Measurements from ENCODE around the gene CNPY3. TPM values are rescaled to one million over a fixed set of nuclear protein-coding genes. Genes with fewer than 3 reads are reported as not detected.
A peak's percentile ranks its signal among the peaks of the same experiment; 100 is the strongest.

CNPY3 gene
- total RNA-seq, 4 donors from 2014 or later: 10.3 to 24.4 (median 21.0) TPM

GRCh38 chr6:42962502-42963178 is 33.4 kb downstream of the CNPY3 start:
- Histone ChIP-seq H3K36me3 (peaks cover 0 to 15% (median 7%) of the 10 kb centered on the region in 4 donors), H3K9me3 (no peaks in the 10 kb centered on the region), H3K4me3 (no peak overlapping the region), H3K4me1 (peaks cover 8 to 17% (median 13%) of the 10 kb centered on the region in 4 donors), H3K27ac (no peak overlapping the region), H3K27me3 (no peaks in the 10 kb centered on the region)
- in situ Hi-C loops (cut with MboI; ENCODE audit: low pct_ligation_motif_present in 1 of 4, low pct_unique_long_range_greater_than_20kb in 1 of 4, low sequenced_read_pairs in 3 of 4) (no loop called here), intact Hi-C loops (cut with DNase I; ENCODE audit: low total_unique reads) (no loop called here)
- TF ChIP-seq POLR2A (IDR thresholded peaks at IDR 0.05): no peak
- no peak for TF ChIP-seq POLR2AphosphoS5 (IDR thresholded peaks at IDR 0.05)
- no peak for TF ChIP-seq CTCF (IDR thresholded peaks at IDR 0.05)
- no peak for TF ChIP-seq EP300 (IDR thresholded peaks at IDR 0.05; ENCODE audit: low read depth)
- DNase-seq: no peak
- WGBS, 2 donors (ENCODE audit: low coverage in 1 of 2): 94 to 100% methylated on average over 3 to 13 of the region's 13 CpGs

DNA sequence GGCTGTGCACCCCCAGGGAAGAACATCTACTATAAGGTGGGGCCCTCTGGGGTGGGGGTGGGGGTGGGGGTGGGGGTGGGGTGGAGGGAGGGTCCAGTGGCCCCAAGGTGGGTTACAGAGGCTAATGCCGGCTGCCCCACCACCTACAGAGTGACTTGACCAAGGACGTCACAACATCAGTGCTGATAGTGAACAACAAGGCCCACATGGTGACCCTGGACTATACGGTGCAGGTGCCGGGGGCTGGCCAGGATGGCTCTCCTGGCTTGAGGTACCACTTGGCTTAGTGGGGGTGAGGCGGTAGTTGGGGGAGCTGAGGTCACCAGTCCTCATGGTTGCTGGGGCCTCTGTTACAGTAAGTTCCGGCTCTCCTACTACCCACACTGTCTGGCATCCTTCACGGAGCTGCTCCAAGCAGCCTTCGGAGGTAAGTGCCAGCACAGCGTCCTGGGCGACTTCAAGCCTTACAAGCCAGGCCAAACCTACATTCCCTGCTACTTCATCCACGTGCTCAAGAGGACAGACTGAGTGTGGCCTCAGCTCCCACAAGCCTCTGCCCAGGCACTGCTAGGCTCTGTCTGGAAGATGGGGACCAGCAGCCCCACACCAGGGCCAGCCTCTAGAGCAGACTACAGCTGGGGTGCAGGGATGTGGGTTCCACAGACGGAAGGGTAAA is 34.0 kb downstream of the CNPY3 start:
- no peak for TF ChIP-seq POLR2AphosphoS5 (IDR thresholded peaks at IDR 0.05)
- TF ChIP-seq EP300 (IDR thresholded peaks at IDR 0.05; ENCODE audit: low read depth): no peak
- no peak for TF ChIP-seq CTCF (IDR thresholded peaks at IDR 0.05)
- no peak for TF ChIP-seq POLR2A (IDR thresholded peaks at IDR 0.05)
- intact Hi-C loops (cut with DNase I; ENCODE audit: low total_unique reads): no loop called here
- H3K36me3 ChIP-seq: peaks cover 0 to 15% (median 7%) of the 10 kb centered on the region in 4 donors

DNA sequence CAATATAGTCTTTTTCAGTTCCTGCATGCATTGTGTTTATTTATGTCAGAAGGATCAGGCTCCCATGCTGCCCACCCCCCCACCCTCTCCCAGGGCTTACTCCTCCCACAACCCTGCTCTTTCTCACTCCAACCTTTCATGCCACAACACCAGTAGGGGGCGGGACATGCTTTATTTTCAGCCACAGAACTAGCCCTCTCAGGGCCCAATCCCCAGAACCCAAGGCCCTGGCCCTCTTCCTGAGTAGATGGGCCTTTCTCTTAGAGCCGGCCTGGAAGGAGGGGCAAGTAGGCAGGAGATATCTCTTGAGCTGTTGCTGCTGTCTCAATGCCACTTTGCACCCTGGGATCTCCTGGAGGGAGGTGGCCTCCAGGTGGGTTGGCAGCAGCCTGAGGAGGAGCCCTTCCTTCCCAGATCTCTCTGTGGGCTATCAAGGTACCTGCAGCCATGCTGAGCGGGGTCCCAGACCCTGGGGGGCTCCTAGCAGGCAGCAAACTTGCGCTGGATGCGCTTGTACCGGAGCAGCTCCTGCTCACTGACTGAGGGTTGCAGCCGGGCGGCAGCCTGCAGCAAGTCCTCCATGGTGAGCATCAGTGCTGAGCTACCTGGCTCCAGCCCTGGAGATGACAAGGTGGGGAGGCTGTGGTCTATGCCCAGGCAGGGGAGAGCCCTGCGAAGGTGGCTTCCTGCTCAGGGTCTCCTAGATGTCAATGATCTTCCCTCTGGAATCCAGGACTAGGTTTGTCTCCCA is 34.8 kb downstream of the CNPY3 start:
- 91% methylated on average over 9 of the region's 9 CpGs; no CpG with 5 or more reads in 1 of the 2 donors for WGBS, 2 donors (ENCODE audit: low coverage in 1 of 2)
- Histone ChIP-seq H3K36me3 (peaks cover 0 to 15% (median 7%) of the 10 kb centered on the region in 4 donors), H3K27me3 (no peaks in the 10 kb centered on the region), H3K4me3 (no peak overlapping the region), H3K27ac (no peak overlapping the region), H3K9me3 (no peaks in the 10 kb centered on the region), H3K4me1 (peaks cover 8 to 17% (median 13%) of the 10 kb centered on the region in 4 donors)
- in situ Hi-C loops (cut with MboI; ENCODE audit: low pct_ligation_motif_present in 1 of 4, low pct_unique_long_range_greater_than_20kb in 1 of 4, low sequenced_read_pairs in 3 of 4): no loop called here
- TF ChIP-seq POLR2A (IDR thresholded peaks at IDR 0.05) (no peak), CTCF (IDR thresholded peaks at IDR 0.05) (peak in 2 of 5 experiments; percentile 11), EP300 (IDR thresholded peaks at IDR 0.05; ENCODE audit: low read depth) (no peak), POLR2AphosphoS5 (IDR thresholded peaks at IDR 0.05) (no peak)
- DNase-seq: peak; percentile 27
- intact Hi-C loops (cut with DNase I; ENCODE audit: low total_unique reads): no loop called here

More for the DNA sequence above, 34.0 kb downstream of the CNPY3 start:
- DNase-seq: no peak
- H3K27ac ChIP-seq: no peak overlapping the region
- H3K27me3 ChIP-seq: no peaks in the 10 kb centered on the region
- 81% methylated on average over 12 of the region's 12 CpGs; no CpG with 5 or more reads in 1 of the 2 donors for WGBS, 2 donors (ENCODE audit: low coverage in 1 of 2)
- no peak overlapping the region for H3K4me3 ChIP-seq
- in situ Hi-C loops (cut with MboI; ENCODE audit: low pct_ligation_motif_present in 1 of 4, low pct_unique_long_range_greater_than_20kb in 1 of 4, low sequenced_read_pairs in 3 of 4): no loop called here
- H3K9me3 ChIP-seq: no peaks in the 10 kb centered on the region
- peaks cover 8 to 17% (median 13%) of the 10 kb centered on the region in 4 donors for H3K4me1 ChIP-seq

- in situ Hi-C loops (cut with MboI; ENCODE audit: low pct_ligation_motif_present in 1 of 4, low pct_unique_long_range_greater_than_20kb in 1 of 4, low sequenced_read_pairs in 3 of 4) (no loop called here), intact Hi-C loops (cut with DNase I; ENCODE audit: low total_unique reads) (no loop called here)
- no peaks in the 10 kb centered on the region for H3K27me3 ChIP-seq
- H3K9me3 ChIP-seq: no peaks in the 10 kb centered on the region
- no peak for DNase-seq
- no peak overlapping the region for H3K4me3 ChIP-seq
- peaks cover 0 to 4% (median 0%) of the 10 kb centered on the region in 4 donors for H3K4me1 ChIP-seq
- no peak overlapping the region for H3K27ac ChIP-seq
- H3K36me3 ChIP-seq: peaks cover 0 to 15% (median 7%) of the 10 kb centered on the region in 4 donors
- WGBS, 2 donors (ENCODE audit: low coverage in 1 of 2): 74% methylated on average over 7 of the region's 7 CpGs; no CpG with 5 or more reads in 1 of the 2 donors
- TF ChIP-seq CTCF (IDR thresholded peaks at IDR 0.05) (no peak), POLR2AphosphoS5 (IDR thresholded peaks at IDR 0.05) (no peak), POLR2A (IDR thresholded peaks at IDR 0.05) (no peak), EP300 (IDR thresholded peaks at IDR 0.05; ENCODE audit: low read depth) (no peak)
Measured at GRCh38 chr6:42966571-42966970, 37.3 kb downstream of the CNPY3 start.

All from transverse colon (tissue), 4 donors.